NCI-H748 (cell line): ENCODE measurements around the gene KAZN.

Source experiments
- DNase-seq: peaks from one replicate; lab custom pipeline; 2025; ENCODE audit not compliant: unreplicated experiment; lab: John Stamatoyannopoulos, UW

KAZN gene

GRCh38 chr1:14812189-14812588 lies 213.7 kb downstream of the KAZN start:
- DNase-seq, result no peak

GRCh38 chr1:14815175-14815877 lies 216.8 kb downstream of the KAZN start:
- DNase-seq, result peak; percentile 29

GRCh38 chr1:14817223-14818170 lies 219.0 kb downstream of the KAZN start:
- no peak for DNase-seq

- DNase-seq, result no peak
These were observed 222.0 kb downstream of the KAZN start for GRCh38 chr1:14820295-14821085.

- DNase-seq, result no peak
These were observed 224.0 kb downstream of the KAZN start for GRCh38 chr1:14822493-14822892.

GRCh38 chr1:14822996-14823395 lies 224.5 kb downstream of the KAZN start:
- no peak for DNase-seq

GRCh38 chr1:14824314-14824915 lies 225.9 kb downstream of the KAZN start:
- DNase-seq, result no peak

GRCh38 chr1:14825396-14825795 lies 226.9 kb downstream of the KAZN start:
- no peak for DNase-seq

GRCh38 chr1:14826172-14826636 lies 227.7 kb downstream of the KAZN start:
- DNase-seq, result no peak

GRCh38 chr1:14826731-14827326 lies 228.3 kb downstream of the KAZN start:
- DNase-seq, result no peak

GRCh38 chr1:14827870-14828269 lies 229.4 kb downstream of the KAZN start:
- DNase-seq, result no peak

- DNase-seq, result no peak
These were observed 230.2 kb downstream of the KAZN start for GRCh38 chr1:14828665-14829064.

- no peak for DNase-seq
These were observed 237.2 kb downstream of the KAZN start for GRCh38 chr1:14835725-14836124.

- DNase-seq, result no peak
These were observed 238.1 kb downstream of the KAZN start for GRCh38 chr1:14836426-14837140.

- DNase-seq, result no peak
These were observed 241.9 kb downstream of the KAZN start for GRCh38 chr1:14840374-14840773.

- DNase-seq, result no peak
These were observed 243.0 kb downstream of the KAZN start for GRCh38 chr1:14841456-14841855.

GRCh38 chr1:14841951-14842350 lies 243.5 kb downstream of the KAZN start:
- no peak for DNase-seq

GRCh38 chr1:14842361-14842760 lies 243.9 kb downstream of the KAZN start:
- DNase-seq, result no peak

GRCh38 chr1:14842891-14843290 lies 244.4 kb downstream of the KAZN start:
- DNase-seq, result no peak

- no peak for DNase-seq
These were observed 245.0 kb downstream of the KAZN start for GRCh38 chr1:14843525-14843924.
